Measurements from ENCODE around the gene MICAL1.

The MICAL1 gene

GRCh38 chr6:109455437-109456110, at the start of gene MICAL1:
Gene MICAL1 (minus strand): TSS chr6:109455772. CDS start chr6:109454196, 1,576 bp downstream.
- peak; percentile 72 for DNase-seq

GRCh38 chr6:109503327-109504224, 48.0 kb upstream of the MICAL1 start:
- DNase-seq: no peak

GRCh38 chr6:109498936-109499335, 43.4 kb upstream of the MICAL1 start:
- DNase-seq: no peak

- no peak for DNase-seq
These were observed 42.5 kb upstream of the MICAL1 start for GRCh38 chr6:109498052-109498451.

- no peak for DNase-seq
These were observed 40.6 kb upstream of the MICAL1 start for GRCh38 chr6:109496036-109496772.

- no peak for DNase-seq
These were observed 38.3 kb upstream of the MICAL1 start for GRCh38 chr6:109493865-109494264.

- DNase-seq: no peak
These were observed 35.8 kb upstream of the MICAL1 start for GRCh38 chr6:109491207-109491938.

GRCh38 chr6:109490713-109491112, 35.1 kb upstream of the MICAL1 start:
- DNase-seq: no peak

GRCh38 chr6:109488001-109488400, 32.4 kb upstream of the MICAL1 start:
- no peak for DNase-seq

- DNase-seq: no peak
These were observed 30.5 kb upstream of the MICAL1 start for GRCh38 chr6:109486068-109486467.

- no peak for DNase-seq
These were observed 29.8 kb upstream of the MICAL1 start for GRCh38 chr6:109485266-109485935.

- DNase-seq: no peak
These were observed 28.6 kb upstream of the MICAL1 start for GRCh38 chr6:109484122-109484521.

GRCh38 chr6:109483735-109484057, 28.1 kb upstream of the MICAL1 start:
- DNase-seq: no peak

- peak; percentile 89 for DNase-seq
These were observed 27.5 kb upstream of the MICAL1 start, which contains the start of gene ZBTB24 for GRCh38 chr6:109482905-109483734. Gene ZBTB24 (minus strand): TSS chr6:109483219. CDS start chr6:109482026, 1,193 bp downstream.

GRCh38 chr6:109480993-109481480, 25.5 kb upstream of the MICAL1 start:
- DNase-seq: no peak

- DNase-seq: peak; percentile 29
These were observed 23.5 kb upstream of the MICAL1 start for GRCh38 chr6:109478841-109479624.

GRCh38 chr6:109478222-109478805, 22.7 kb upstream of the MICAL1 start:
- DNase-seq: no peak

GRCh38 chr6:109477725-109478124, 22.2 kb upstream of the MICAL1 start:
- no peak for DNase-seq

GRCh38 chr6:109477184-109477583, 21.6 kb upstream of the MICAL1 start:
- no peak for DNase-seq

GRCh38 chr6:109475625-109476024, 20.1 kb upstream of the MICAL1 start:
- DNase-seq: no peak
